Adrenal gland (tissue), 12 donors: Measurements from ENCODE around the gene DAG1. TPM values are rescaled to one million over a fixed set of nuclear protein-coding genes. Genes with fewer than 3 reads are reported as not detected.

Experiments
- DNase-seq, 7 donors: peaks; one replicate each; pipeline ENCODE4 v3.0.0-alpha.2; 2019 to 2020
- H3K27ac ChIP-seq, 5 donors: fragments of 200-600 bp; sonication (generic) in 4 of 5; 1 replicate in 3 of 5; 2 replicates in 2 of 5; pipeline versions ENCODE4 v1.5.1 to v1.8.0; 2016 to 2020; ENCODE audit warnings: mild to moderate bottlenecking in 1 of 5
- H3K27me3 ChIP-seq: fragments of 200-600 bp; 2 replicates; pipeline ENCODE4 v1.8.0; 2021
- H3K36me3 ChIP-seq, 2 donors: fragments of 200-600 bp; replicated peaks in 1 of 2; 1 replicate in 1 of 2; 2 replicates in 1 of 2; pipeline versions ENCODE4 v1.5.1 to v1.8.0; 2018 to 2022
- H3K4me1 ChIP-seq, 2 donors: fragments of 200-600 bp; replicated peaks in 1 of 2; 1 replicate in 1 of 2; 2 replicates in 1 of 2; pipeline versions ENCODE4 v1.5.1 to v1.8.0; 2018 to 2021
- H3K4me3 ChIP-seq, 4 donors: fragments of 200-600 bp; sonication (generic) in 3 of 4; one replicate each; pipeline ENCODE4 v1.5.1; 2016 to 2018
- H3K9me3 ChIP-seq, 3 donors: fragments of 200-600 bp; sonication (generic) in 1 of 3; replicated peaks in 1 of 3; 1 replicate in 2 of 3; 2 replicates in 1 of 3; pipeline versions ENCODE4 v1.5.1 to v1.8.0; 2016 to 2021
- POLR2A ChIP-seq, 2 donors: fragments of 450-650 bp; IDR thresholded peaks; one replicate each; pipeline ENCODE4 v1.6.1; 2017; ENCODE audit warnings: antibody characterized with exemption in 2 of 2, mild to moderate bottlenecking in 2 of 2, moderate library complexity in 1 of 2
- WGBS, 4 donors: extraction: QIAGEN DNeasy Blood & Tissue Kit in 2 of 4; methylation state at CpG; one replicate each; pipeline versions ENCODE4 v1.1.5 to v1.1.7; 2013 to 2017; 5-methylcytosine and 5-hydroxymethylcytosine counted together
- intact Hi-C, 2 donors: fragments of 100-400 bp; cut with DNase I; formaldehyde crosslinking; loops; one replicate each; pipeline versions ENCODE4 v1.14.1 to v1.15.0; 2022 to 2023
- polyA plus RNA-seq, 3 donors: library from polyadenylated mRNA; stranded (reverse); fragments of 200-250 nt in 2 of 3; fragments of 350-450 nt in 1 of 3; fragmentation: Illumina TruSeq in 1 of 3; extraction: RNeasy Lipid Tissue Mini Kit (QIAGEN cat#74804) in 1 of 3; gene quantifications; one replicate each; pipeline ENCODE4 v1.2.3, GENCODE V29; 2013 to 2014
- total RNA-seq, 9 donors: library from RNA; depleted of rRNA in 4 of 9; stranded (reverse); fragments of >200 nt in 4 of 9; fragments of 120-200 nt in 1 of 9; fragmentation: NEBNext Ultra II Directional in 1 of 9; extraction: Animal tissue kit (Norgen Biotek cat#: 25700) in 1 of 9; gene quantifications; one replicate each; pipeline versions ENCODE4 v1.1.0 to v1.2.4, GENCODE V29; 2013 to 2023
- TF ChIP-seq, protein P1 (sequence below), 6 experiments: fragments of 450-650 bp in 4 of 6; fragments of 200-600 bp in 2 of 6; sonication (generic) in 1 of 6; IDR thresholded peaks; 1 replicate in 5 of 6; 2 replicates in 1 of 6; pipeline versions ENCODE4 v1.5.1 to v1.8.0; 2016 to 2021; ENCODE audit warnings: antibody characterized with exemption in 6 of 6, mild to moderate bottlenecking in 2 of 6, moderate library complexity in 1 of 6
- donor health status: healthy with polysubstance abuse.
- donor health status: Bipolar disorder and iron deficiency.
- donor health status: DM: yes; HTN: yes; CAD: no.
- donor health status: DM: no; HTN: no; CAD: no.
- donor health status: DM: no; HTN: no; CAD: no.
- donor health status: DM: yes; HTN: yes; CAD: no.

The DAG1 gene
- total and polyA plus RNA-seq, 12 donors, result 9.1 to 173 (median 73.7) TPM

DNA sequence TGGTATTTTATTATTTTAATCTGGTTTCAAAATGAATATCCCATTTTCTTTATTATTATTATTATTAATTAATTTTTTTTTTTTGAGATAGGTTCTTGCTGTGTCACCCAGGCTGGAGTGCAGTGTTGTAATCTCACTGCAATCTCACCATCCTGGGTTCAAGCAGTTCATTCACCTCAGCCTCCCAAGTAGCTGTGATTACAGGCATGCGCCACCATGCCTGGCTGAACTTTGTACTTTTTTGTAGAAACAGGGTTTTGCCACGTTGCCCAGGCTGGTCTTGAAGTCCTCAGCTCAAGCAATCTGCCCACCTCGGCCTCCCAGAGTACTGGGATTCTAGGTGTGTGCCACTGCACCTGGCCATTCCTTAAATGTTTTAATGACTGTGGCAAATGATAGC, 28.6 kb downstream of the DAG1 start:
- H3K9me3 ChIP-seq, result no peaks in the 10 kb centered on the region
- H3K27ac ChIP-seq, result no peak overlapping the region
- intact Hi-C loops, result no loop called here
- no peak for DNase-seq
- TF ChIP-seq POLR2A (IDR thresholded peaks at IDR 0.05), result no peak
- TF ChIP-seq, protein P1, sequence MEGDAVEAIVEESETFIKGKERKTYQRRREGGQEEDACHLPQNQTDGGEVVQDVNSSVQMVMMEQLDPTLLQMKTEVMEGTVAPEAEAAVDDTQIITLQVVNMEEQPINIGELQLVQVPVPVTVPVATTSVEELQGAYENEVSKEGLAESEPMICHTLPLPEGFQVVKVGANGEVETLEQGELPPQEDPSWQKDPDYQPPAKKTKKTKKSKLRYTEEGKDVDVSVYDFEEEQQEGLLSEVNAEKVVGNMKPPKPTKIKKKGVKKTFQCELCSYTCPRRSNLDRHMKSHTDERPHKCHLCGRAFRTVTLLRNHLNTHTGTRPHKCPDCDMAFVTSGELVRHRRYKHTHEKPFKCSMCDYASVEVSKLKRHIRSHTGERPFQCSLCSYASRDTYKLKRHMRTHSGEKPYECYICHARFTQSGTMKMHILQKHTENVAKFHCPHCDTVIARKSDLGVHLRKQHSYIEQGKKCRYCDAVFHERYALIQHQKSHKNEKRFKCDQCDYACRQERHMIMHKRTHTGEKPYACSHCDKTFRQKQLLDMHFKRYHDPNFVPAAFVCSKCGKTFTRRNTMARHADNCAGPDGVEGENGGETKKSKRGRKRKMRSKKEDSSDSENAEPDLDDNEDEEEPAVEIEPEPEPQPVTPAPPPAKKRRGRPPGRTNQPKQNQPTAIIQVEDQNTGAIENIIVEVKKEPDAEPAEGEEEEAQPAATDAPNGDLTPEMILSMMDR (IDR thresholded peaks at IDR 0.05), result no peak
- peaks cover 11 to 17% of the 10 kb centered on the region in 2 donors for H3K4me1 ChIP-seq
- 92 to 100% (median 96%) methylated on average over 3 of the region's 3 CpGs for WGBS, 4 donors
- no peaks in the 10 kb centered on the region for H3K36me3 ChIP-seq
- H3K27me3 ChIP-seq, result no peaks in the 10 kb centered on the region
- H3K4me3 ChIP-seq, result no peak overlapping the region

- H3K27ac ChIP-seq, result peak overlapping the region; percentile 26 to 84 (median 58)
- H3K4me1 ChIP-seq, result peaks cover 11 to 17% of the 10 kb centered on the region in 2 donors
- intact Hi-C loops, result no loop called here
- H3K36me3 ChIP-seq, result no peaks in the 10 kb centered on the region
- WGBS, 4 donors, result 95 to 97% (median 95%) methylated on average over 5 to 6 of the region's 6 CpGs
- DNase-seq, result peak in 1 of 7 donors; percentile 7
- no peak overlapping the region for H3K4me3 ChIP-seq
- no peaks in the 10 kb centered on the region for H3K9me3 ChIP-seq
- TF ChIP-seq, protein P1 (IDR thresholded peaks at IDR 0.05), result no peak
- no peak for TF ChIP-seq POLR2A (IDR thresholded peaks at IDR 0.05)
- no peaks in the 10 kb centered on the region for H3K27me3 ChIP-seq
Measured at GRCh38 chr3:49500205-49500731, 30.2 kb downstream of the DAG1 start.

DNA sequence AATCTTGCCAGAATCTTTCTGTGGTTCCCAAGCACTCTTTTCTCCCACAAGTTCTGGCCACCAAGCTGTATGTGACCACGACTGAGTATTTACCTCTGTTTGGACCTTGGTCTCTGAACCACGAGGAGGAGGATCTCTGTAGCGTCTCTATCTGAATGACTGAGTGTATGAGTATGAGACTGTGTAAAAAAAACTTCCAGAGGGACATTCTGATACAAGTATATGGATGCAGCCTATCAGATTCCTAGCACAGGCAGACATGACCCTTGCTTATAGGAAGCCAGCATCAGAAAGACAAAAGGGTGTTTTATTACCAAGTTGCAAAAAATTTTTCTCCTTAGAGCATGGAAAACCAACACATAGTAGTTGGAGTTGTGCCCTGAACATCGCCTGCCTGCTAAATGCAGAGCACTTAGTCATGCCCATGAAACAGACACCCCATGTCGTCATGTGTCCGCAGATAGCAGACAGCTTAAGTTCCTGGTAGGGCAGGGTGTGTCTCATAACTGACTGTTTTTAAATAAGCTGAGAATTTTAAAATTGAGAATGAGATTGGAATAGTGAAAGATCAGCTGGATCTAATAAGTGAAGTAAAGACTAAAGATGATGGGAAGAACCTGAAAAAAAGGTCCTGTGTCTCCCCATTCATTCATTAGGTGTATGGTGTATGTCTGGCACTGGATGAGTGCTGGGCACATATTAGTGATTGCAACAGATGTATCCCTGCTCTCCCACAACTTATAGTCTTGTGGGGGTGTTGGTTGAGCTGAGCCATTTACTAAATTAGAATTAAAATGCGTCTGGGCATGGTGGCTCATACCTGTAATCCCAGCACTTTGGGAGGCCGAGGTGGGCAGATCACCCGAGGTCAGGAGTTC, 30.9 kb downstream of the DAG1 start:
- Histone ChIP-seq H3K27me3 (no peaks in the 10 kb centered on the region), H3K4me3 (no peak overlapping the region), H3K36me3 (no peaks in the 10 kb centered on the region), H3K9me3 (no peaks in the 10 kb centered on the region), H3K27ac (peak overlapping the region; percentile 26 to 84 (median 58)), H3K4me1 (peaks cover 11 to 17% of the 10 kb centered on the region in 2 donors)
- intact Hi-C loops, result no loop called here
- TF ChIP-seq, protein P1 (IDR thresholded peaks at IDR 0.05), result no peak
- TF ChIP-seq POLR2A (IDR thresholded peaks at IDR 0.05), result no peak
- peak; percentile 70 to 93 (median 88) for DNase-seq
- WGBS, 4 donors, result 34 to 51% (median 46%) methylated on average over 6 to 9 of the region's 9 CpGs

DNA sequence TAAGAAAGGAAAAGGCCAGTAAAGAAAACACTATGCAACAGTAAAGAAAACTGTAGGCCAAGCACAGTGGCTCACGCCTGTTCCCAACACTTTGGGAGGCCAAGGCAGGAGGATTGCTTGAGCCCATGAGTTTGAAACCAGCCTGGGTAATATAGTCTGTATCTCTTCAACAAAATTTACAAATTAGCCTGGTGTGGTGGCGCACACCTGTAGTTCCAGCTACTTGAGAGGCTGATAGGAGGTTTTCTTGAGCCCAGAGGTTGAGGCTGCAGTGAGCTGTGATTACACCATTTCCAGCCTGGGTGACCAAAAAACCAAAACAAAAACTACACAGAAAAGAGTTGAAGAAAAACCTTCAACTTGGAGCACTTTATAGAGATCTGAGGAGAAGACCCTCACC, 31.8 kb downstream of the DAG1 start:
- 98 to 99% (median 98%) methylated on average over 2 of the region's 2 CpGs for WGBS, 4 donors
- TF ChIP-seq, protein P1 (IDR thresholded peaks at IDR 0.05), result no peak
- no peak for TF ChIP-seq POLR2A (IDR thresholded peaks at IDR 0.05)
- intact Hi-C loops, result no loop called here

More for the DNA sequence above, 31.8 kb downstream of the DAG1 start:
- Histone ChIP-seq H3K36me3 (no peaks in the 10 kb centered on the region), H3K27me3 (no peaks in the 10 kb centered on the region), H3K9me3 (no peaks in the 10 kb centered on the region), H3K4me1 (peaks cover 11 to 17% of the 10 kb centered on the region in 2 donors), H3K27ac (peak overlapping the region in 1 of 5 donors; percentile 84), H3K4me3 (no peak overlapping the region)
- DNase-seq, result no peak
